K562 (cell line): ENCODE measurements around the gene FUZ. TPM values are rescaled to one million over a fixed set of nuclear protein-coding genes. Genes with fewer than 3 reads are reported as not detected.

ENCODE experiments used
- ATAC-seq: fragments of 200-7000 bp; cut with Tn5 transposase; 3 replicates; pipeline ENCODE4 v1.9.1; 2020; ENCODE audit warnings: moderate library complexity
- BruUV-seq: library from RNA; stranded (reverse); fragments of 400-500 nt; replicated peaks from 2 replicates; lab custom pipeline; 2021; lab: Mats Ljungman, UMichigan
- CTCF ChIA-PET: fragments of 300-600 bp; formaldehyde crosslinking; extraction: SDS; loops from one replicate; lab custom pipeline; 2021; ENCODE audit warnings: low intra/inter-chr PET ratio; lab: Yijun Ruan, JAX
- POLR2A ChIA-PET: fragments of 300-600, 350-650 bp; sonication (Branson Sonifier 250); formaldehyde crosslinking; extraction: SDS; loops from one replicate; lab custom pipeline; 2021; ENCODE audit warnings: antibody characterized with exemption, inconsistent platforms; lab: Yijun Ruan, JAX
- DNase-seq, 4 experiments: peaks; one replicate each; pipeline versions ENCODE4 v3.0.0 to v3.0.0-alpha.2; 2011 to 2018; ENCODE audit warnings: low spot score in 3 of 4, mixed read lengths in 3 of 4; ENCODE audit errors: extremely low read depth in 1 of 4
- FAIRE-seq: peaks from 2 replicates; lab custom pipeline; 2011; peaks lifted over from hg19 to GRCh38; lab: Jason Lieb, UNC
- H2AFZ ChIP-seq: 2 replicates; pipeline ENCODE4 v1.6.0; 2011; ENCODE audit warnings: low read depth, low read length, control low read depth, inconsistent platforms
- H3K27ac ChIP-seq: fragments of 200-600 bp; 3 replicates; pipeline ENCODE4 v1.8.0; 2011; ENCODE audit warnings: low read depth, mild to moderate bottlenecking, control low read depth, inconsistent platforms, low read length, moderate library complexity, mixed read lengths; ENCODE audit errors: extremely low read depth
- H3K27me3 ChIP-seq, 2 experiments: fragments of 300-600 bp in 1 of 2; 2 replicates in 1 of 2; 3 replicates in 1 of 2; pipeline versions ENCODE4 v1.6.0 to v1.8.0; 2011; ENCODE audit warnings: inconsistent platforms in 2 of 2, low read length in 2 of 2, mild to moderate bottlenecking in 1 of 2, mixed read lengths in 1 of 2, moderate library complexity in 1 of 2; ENCODE audit not compliant: control insufficient read depth in 2 of 2, insufficient read depth in 2 of 2
- H3K36me3 ChIP-seq: fragments of 300-600 bp; 3 replicates; pipeline ENCODE4 v1.8.0; 2011; ENCODE audit warnings: mild to moderate bottlenecking, low read length, inconsistent platforms; ENCODE audit not compliant: control insufficient read depth, insufficient read depth
- H3K4me1 ChIP-seq, 2 experiments: fragments of 200-600 bp in 1 of 2; replicated peaks in 1 of 2; 2 replicates in 1 of 2; 3 replicates in 1 of 2; pipeline versions ENCODE4 v1.5.1 to v1.8.0; 2011; ENCODE audit warnings: inconsistent platforms in 2 of 2, low read length in 2 of 2, mild to moderate bottlenecking in 1 of 2, mixed read lengths in 1 of 2, moderate library complexity in 1 of 2; ENCODE audit not compliant: control insufficient read depth in 2 of 2, insufficient read depth in 2 of 2
- H3K4me2 ChIP-seq: 2 replicates; pipeline ENCODE4 v1.6.1; 2011; ENCODE audit warnings: low read length, control low read depth, inconsistent platforms, mixed read lengths; ENCODE audit not compliant: insufficient read depth
- H3K4me3 ChIP-seq: fragments of 200-600 bp; sonication (generic), shearing (Covaris generic); 2 replicates; pipeline ENCODE4 v1.5.1; 2016; ENCODE audit warnings: control low read depth, inconsistent platforms
- H3K79me2 ChIP-seq: fragments of 200-600 bp; 3 replicates; pipeline ENCODE4 v1.8.0; 2011; ENCODE audit warnings: low read length, inconsistent platforms; ENCODE audit not compliant: control insufficient read depth, insufficient read depth
- H3K9ac ChIP-seq, 2 experiments: 2 replicates each; pipeline versions ENCODE4 v1.6.0 to v1.6.1; 2011; ENCODE audit warnings: low read depth in 2 of 2, low read length in 2 of 2, control low read depth in 1 of 2, inconsistent platforms in 1 of 2, mild to moderate bottlenecking in 1 of 2, mixed read lengths in 1 of 2; ENCODE audit not compliant: insufficient read depth in 1 of 2
- H3K9me1 ChIP-seq: one replicate; pipeline ENCODE4 v1.6.0; 2011; ENCODE audit warnings: inconsistent platforms, mild to moderate bottlenecking, low read length, moderate library complexity; ENCODE audit not compliant: control insufficient read depth, insufficient read depth
- H3K9me3 ChIP-seq: replicated peaks from 2 replicates; pipeline ENCODE4 v1.5.1; 2011; ENCODE audit warnings: low read depth, low read length, inconsistent platforms; ENCODE audit not compliant: control insufficient read depth, insufficient read depth
- H4K20me1 ChIP-seq: replicated peaks from 2 replicates; pipeline ENCODE4 v1.6.1; 2011; ENCODE audit warnings: low read length, inconsistent platforms, mixed read lengths; ENCODE audit not compliant: control insufficient read depth, insufficient read depth
- DIDO1 ChIP-seq: fragments of 450-650 bp; IDR thresholded peaks from 2 replicates; pipeline ENCODE4 v1.6.1; 2016; ENCODE audit warnings: low read depth, missing biosample characterization, missing genetic modification characterization
- FOXK2 ChIP-seq, 2 experiments: fragments of 450-650 bp; IDR thresholded peaks in 1 of 2; conservative IDR thresholded peaks in 1 of 2; 2 replicates each; pipeline ENCODE4 v1.6.1; 2016; ENCODE audit warnings: low read depth in 2 of 2, mild to moderate bottlenecking in 1 of 2
- JUND ChIP-seq, 2 experiments: IDR thresholded peaks; 2 replicates in 1 of 2; 3 replicates in 1 of 2; pipeline ENCODE4 v1.6.1; 2011; ENCODE audit warnings: borderline replicate concordance in 2 of 2, low read depth in 2 of 2, low read length in 2 of 2, improper control_type of control experiment in 1 of 2, missing biosample characterization in 1 of 2, missing genetic modification characterization in 1 of 2, missing genetic modification reagents in 1 of 2
- NFE2 ChIP-seq: IDR thresholded peaks from 2 replicates; pipeline ENCODE4 v1.6.1; 2014; ENCODE audit warnings: antibody characterized with exemption, low read depth
- NFXL1 ChIP-seq: fragments of 450-650 bp; formaldehyde crosslinking; IDR thresholded peaks from 2 replicates; pipeline ENCODE4 v1.4.0; 2021; ENCODE audit warnings: mild to moderate bottlenecking
- POU5F1 ChIP-seq: fragments of 150-350 bp; IDR thresholded peaks from 2 replicates; pipeline ENCODE4 v1.6.1; 2014; ENCODE audit warnings: borderline replicate concordance, low read length, low read depth, mild to moderate bottlenecking; ENCODE audit not compliant: partially characterized antibody
- RBM25 ChIP-seq: fragments of 200-400 bp; formaldehyde crosslinking; IDR thresholded peaks from 2 replicates; pipeline ENCODE4 v1.6.1; 2018; ENCODE audit warnings: low read length, low read depth, moderate library complexity; ENCODE audit not compliant: severe bottlenecking
- TRIM28 ChIP-seq: fragments of 450-650 bp; IDR thresholded peaks from 2 replicates; pipeline ENCODE4 v1.6.1; 2017
- ZNF395 ChIP-seq: fragments of 200-800 bp; sonication (Bioruptor generic); IDR thresholded peaks from 2 replicates; pipeline ENCODE4 v1.6.1; 2017; ENCODE audit warnings: missing genetic modification characterization, missing compliant biosample characterization
- WGBS: fragments of 100-300 bp; shearing (Covaris generic); methylation state at CpG from one replicate; pipeline ENCODE4 v1.1.6; 2016; ENCODE audit warnings: low coverage, mixed read lengths; ENCODE audit not compliant: insufficient coverage; ENCODE audit errors: missing lambda C conversion rate; 5-methylcytosine and 5-hydroxymethylcytosine counted together
- in situ Hi-C: fragments of 300-500 bp; cut with MboI; formaldehyde crosslinking; loops from 4 replicates; pipeline ENCODE4 v1.15.0; 2018; ENCODE audit warnings: inconsistent platforms, mixed read lengths
- intact Hi-C: fragments of 100-400 bp; cut with micrococcal nuclease; formaldehyde crosslinking; loops from 2 replicates; pipeline ENCODE4 v1.14.2; 2022
- polyA plus RNA-seq, 8 experiments: library from polyadenylated mRNA; depleted of rRNA in 4 of 8; stranded (reverse) in 5 of 8; unstranded in 3 of 8; fragments of >200 nt; fragmentation: Nextera tagmentation in 2 of 8; fragmentation: Illumina TruSeq in 1 of 8; extraction: Ambion mirVana in 2 of 8; extraction: Trizol in 1 of 8; gene quantifications; 2 replicates each; pipeline versions ENCODE4 v1.2.1 to v1.2.3, GENCODE V29; 2011 to 2014; ENCODE audit warnings: inconsistent platforms in 1 of 8, missing spikeins in 1 of 8
- total RNA-seq, 7 experiments: library from RNA; depleted of rRNA in 6 of 7; stranded (reverse); fragments of >200 nt in 6 of 7; fragmentation: Illumina TruSeq in 2 of 7; extraction: Trizol in 2 of 7; gene quantifications; 2 replicates each; pipeline versions ENCODE4 v1.2.1 to v1.2.3, GENCODE V29; 2011 to 2021; ENCODE audit warnings: low replicate concordance in 1 of 7
- TF ChIP-seq, protein P1 (sequence below): fragments of 450-650 bp; formaldehyde crosslinking; conservative IDR thresholded peaks from 2 replicates; pipeline ENCODE4 v1.4.0; 2022; ENCODE audit warnings: mild to moderate bottlenecking, missing genetic modification characterization
- TF ChIP-seq, protein P2 (sequence below): fragments of 250-450 bp; sonication (Bioruptor Pico); IDR thresholded peaks from 2 replicates; pipeline ENCODE4 v1.4.0; 2020; ENCODE audit warnings: mild to moderate bottlenecking, moderate library complexity

Gene FUZ
- total and polyA plus RNA-seq, 9 of the 15 experiments (the other 6 are each of a cell fraction or from before 2014, with no cell fraction given), result 0.17 to 7.6 (median 3.6) TPM; not detected in 1

GRCh38 chr19:49849433-49850220 is 36.5 kb upstream of the FUZ start (continued):
- TF ChIP-seq, protein P1, sequence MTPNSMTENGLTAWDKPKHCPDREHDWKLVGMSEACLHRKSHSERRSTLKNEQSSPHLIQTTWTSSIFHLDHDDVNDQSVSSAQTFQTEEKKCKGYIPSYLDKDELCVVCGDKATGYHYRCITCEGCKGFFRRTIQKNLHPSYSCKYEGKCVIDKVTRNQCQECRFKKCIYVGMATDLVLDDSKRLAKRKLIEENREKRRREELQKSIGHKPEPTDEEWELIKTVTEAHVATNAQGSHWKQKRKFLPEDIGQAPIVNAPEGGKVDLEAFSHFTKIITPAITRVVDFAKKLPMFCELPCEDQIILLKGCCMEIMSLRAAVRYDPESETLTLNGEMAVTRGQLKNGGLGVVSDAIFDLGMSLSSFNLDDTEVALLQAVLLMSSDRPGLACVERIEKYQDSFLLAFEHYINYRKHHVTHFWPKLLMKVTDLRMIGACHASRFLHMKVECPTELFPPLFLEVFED (CRISPR knock-in tag), result 0 out of 2 replicates have a peak, but pooled peaks have one; percentile 26

DNA sequence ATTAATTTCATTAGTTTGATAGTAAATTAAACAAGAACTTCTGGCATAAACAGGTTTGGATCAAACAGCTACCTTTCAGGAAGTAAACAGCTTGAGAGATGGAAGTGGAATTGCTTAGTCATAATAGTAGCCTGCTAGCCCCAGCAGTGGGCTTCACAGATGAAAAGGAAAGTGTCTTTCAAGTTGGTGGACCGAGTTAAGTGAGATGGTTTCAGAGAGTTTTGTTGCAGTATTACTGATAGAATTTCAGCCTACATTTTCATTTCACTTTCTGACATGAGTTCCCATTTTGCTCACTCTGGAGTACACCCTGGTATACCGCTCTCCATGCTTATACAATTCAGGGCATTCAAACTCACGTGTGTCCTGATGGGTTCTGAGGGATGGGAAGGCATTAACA is 35.8 kb upstream of the FUZ start:
- H3K4me2 ChIP-seq, result peak overlapping the region; percentile 92; the same call in 1 of the 2 replicates
- BruUV-seq, result no TSS peak
- TF ChIP-seq FOXK2 (conservative IDR thresholded peaks at IDR 0.05 in 1 of 2, IDR thresholded peaks at IDR 0.05 in 1 of 2; ENCODE audit: low read depth in 2 of 2), result peak in 1 of 2 experiments; percentile 73; a peak in 3 of 4 replicates
- TF ChIP-seq RBM25, result peak; percentile 82
- TF ChIP-seq ZNF395, result peak; percentile 48; the same call in 1 of the 2 replicates
- 0 out of 2 replicates have a peak, but pooled peaks have one; percentile 42 for TF ChIP-seq JUND (IDR thresholded peaks at IDR 0.05; ENCODE audit: borderline replicate concordance, low read depth, low read length)
- no peak; the same call in 2 of the 3 replicates for TF ChIP-seq JUND (tag; IDR thresholded peaks at IDR 0.05; ENCODE audit: borderline replicate concordance, low read depth, low read length)
- TF ChIP-seq, protein P2, sequence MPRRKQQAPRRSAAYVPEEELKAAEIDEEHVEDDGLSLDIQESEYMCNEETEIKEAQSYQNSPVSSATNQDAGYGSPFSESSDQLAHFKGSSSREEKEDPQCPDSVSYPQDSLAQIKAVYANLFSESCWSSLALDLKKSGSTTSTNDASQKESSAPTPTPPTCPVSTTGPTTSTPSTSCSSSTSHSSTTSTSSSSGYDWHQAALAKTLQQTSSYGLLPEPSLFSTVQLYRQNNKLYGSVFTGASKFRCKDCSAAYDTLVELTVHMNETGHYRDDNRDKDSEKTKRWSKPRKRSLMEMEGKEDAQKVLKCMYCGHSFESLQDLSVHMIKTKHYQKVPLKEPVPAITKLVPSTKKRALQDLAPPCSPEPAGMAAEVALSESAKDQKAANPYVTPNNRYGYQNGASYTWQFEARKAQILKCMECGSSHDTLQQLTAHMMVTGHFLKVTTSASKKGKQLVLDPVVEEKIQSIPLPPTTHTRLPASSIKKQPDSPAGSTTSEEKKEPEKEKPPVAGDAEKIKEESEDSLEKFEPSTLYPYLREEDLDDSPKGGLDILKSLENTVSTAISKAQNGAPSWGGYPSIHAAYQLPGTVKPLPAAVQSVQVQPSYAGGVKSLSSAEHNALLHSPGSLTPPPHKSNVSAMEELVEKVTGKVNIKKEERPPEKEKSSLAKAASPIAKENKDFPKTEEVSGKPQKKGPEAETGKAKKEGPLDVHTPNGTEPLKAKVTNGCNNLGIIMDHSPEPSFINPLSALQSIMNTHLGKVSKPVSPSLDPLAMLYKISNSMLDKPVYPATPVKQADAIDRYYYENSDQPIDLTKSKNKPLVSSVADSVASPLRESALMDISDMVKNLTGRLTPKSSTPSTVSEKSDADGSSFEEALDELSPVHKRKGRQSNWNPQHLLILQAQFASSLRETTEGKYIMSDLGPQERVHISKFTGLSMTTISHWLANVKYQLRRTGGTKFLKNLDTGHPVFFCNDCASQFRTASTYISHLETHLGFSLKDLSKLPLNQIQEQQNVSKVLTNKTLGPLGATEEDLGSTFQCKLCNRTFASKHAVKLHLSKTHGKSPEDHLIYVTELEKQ (CRISPR knock-in tag), result no peak
- peak; percentile 85 for TF ChIP-seq NFE2
- no peak for TF ChIP-seq POU5F1
- TF ChIP-seq NFXL1, result no peak
- TF ChIP-seq TRIM28, result 0 out of 2 replicates have a peak, but pooled peaks have one; percentile 35
- no peak for TF ChIP-seq DIDO1 (tag)

More for the DNA sequence above, 35.8 kb upstream of the FUZ start:
- 59% methylated on average over 3 of the region's 3 CpGs for whole genome bisulfite sequencing
- ChIA-PET POLR2A (interaction anchor here (1.1 to 2.0 kb wide), 4 partner anchors 10 to 173 kb away, joined by 4 to 8 read pairs (median 6); partner anchors contain the start of gene PRMT1), CTCF (interaction anchor here (0.6 kb wide), 1 partner anchor 165 kb away, joined by 3 read pairs; no protein-coding TSS in a partner anchor)
- DNase-seq (peak in 1 of 4 experiments; percentile 59), ATAC-seq (no peak), FAIRE-seq (peak; percentile 67)
- peaks cover 11% of the 10 kb centered on the region for H3K9me1 ChIP-seq
- H3K27me3 ChIP-seq, result no peaks in the 10 kb centered on the region
- in situ Hi-C loops, result no loop called here
- no peak overlapping the region for H2AFZ ChIP-seq
- H3K9me3 ChIP-seq, result 0 out of 2 replicates have a peak, but pooled peaks cover 6% of the 10 kb centered on the region
- no peak overlapping the region for H3K4me3 ChIP-seq
- H3K36me3 ChIP-seq, result peaks cover 16% of the 10 kb centered on the region
- H3K9ac ChIP-seq, result peak overlapping the region in 1 of 2 experiments; percentile 99; a peak in 1 of 4 replicates
- peak overlapping the region; percentile 100 for H3K27ac ChIP-seq
- intact Hi-C loops, result no loop called here
- H3K4me1 ChIP-seq, result peaks cover 39 to 50% of the 10 kb centered on the region in 2 experiments
- peaks cover 11% of the 10 kb centered on the region for H4K20me1 ChIP-seq
- H3K79me2 ChIP-seq, result peaks cover 45% of the 10 kb centered on the region
